Measurements from ENCODE around the gene NGF.
"Not testable (repeated sequence)": the region's sequence is repeated elsewhere in the genome, so short reads cannot be mapped to it uniquely, and the experiment has no call there.

The NGF gene

DNA sequence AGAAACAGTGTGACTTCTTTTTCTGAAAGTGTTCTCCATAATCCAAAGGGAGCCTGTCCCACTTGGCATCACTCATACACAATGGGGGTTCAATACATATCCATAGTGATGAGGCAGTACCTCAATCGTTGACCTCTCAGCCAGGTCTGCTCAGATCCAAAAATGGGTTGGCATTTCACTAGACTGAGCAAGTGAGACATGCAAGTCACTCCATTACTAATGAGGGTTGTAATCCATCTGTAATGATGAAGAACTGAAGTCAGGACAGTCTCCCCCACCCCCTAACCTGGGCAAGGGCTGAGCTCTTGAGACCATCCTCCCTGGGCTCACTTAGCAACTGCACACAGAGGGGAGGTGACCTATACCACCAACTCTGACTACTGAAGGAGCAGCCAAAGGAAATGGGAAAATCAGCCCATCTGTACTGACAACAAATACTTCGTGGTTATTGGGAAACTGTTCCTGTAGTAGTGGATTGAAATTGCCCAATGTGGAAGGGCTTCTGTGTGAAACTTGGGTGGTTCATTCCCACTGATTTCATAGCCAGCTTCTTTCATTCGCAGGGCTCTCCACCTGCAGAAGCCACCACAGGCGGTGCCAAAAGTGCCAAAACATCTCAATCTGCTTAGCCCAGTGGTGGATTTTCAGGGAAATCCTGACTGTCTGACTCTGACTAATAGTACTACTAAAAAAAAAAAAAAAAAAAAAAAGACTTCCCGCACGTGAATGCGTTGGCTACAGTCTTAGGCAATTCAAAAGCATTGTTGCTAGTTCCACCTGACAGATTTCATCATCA, 5.0 kb downstream of the NGF start:
- DNase-seq: no peak

DNA sequence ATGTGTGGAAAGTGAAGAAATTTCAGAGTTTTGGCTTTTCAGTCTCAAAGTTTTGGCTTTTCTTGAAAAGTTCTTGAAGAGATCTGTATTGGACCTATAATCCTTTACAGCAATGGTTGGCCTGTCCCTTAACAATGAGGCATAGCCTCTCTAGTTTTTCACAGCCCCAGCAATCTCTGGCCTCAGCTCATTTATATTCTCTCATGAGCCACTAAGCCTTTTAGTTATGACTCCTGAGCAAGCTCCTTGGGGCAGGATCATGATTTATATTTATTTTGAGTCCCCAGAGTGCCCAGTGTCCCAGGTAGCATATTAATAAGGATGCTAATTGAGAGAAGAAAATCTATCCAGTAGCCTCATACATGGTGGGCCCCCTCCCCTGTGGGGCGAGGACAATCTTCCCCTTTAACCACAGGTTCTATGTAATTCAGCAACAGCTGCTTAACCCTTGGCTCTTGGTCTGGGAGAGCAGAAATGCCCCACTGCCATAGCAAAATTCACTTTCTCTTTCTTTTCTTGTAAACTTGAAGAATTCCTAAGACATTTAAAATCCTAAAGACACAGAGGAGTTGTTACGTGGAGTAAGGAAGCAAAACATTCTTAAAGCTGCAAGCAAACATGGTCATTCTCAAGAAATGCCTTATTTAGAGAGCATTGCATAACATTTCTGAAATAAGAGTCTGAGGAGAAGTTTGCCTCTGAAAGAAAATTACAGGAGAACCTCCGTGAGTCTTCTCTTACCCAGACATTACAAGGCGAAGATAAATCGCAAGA, 6.3 kb downstream of the NGF start:
- DNase-seq: no peak

GRCh38 chr1:115330480-115331013, 7.5 kb downstream of the NGF start:
- DNase-seq: no peak

GRCh38 chr1:115329965-115330364, 8.1 kb downstream of the NGF start:
- DNase-seq: no peak

DNA sequence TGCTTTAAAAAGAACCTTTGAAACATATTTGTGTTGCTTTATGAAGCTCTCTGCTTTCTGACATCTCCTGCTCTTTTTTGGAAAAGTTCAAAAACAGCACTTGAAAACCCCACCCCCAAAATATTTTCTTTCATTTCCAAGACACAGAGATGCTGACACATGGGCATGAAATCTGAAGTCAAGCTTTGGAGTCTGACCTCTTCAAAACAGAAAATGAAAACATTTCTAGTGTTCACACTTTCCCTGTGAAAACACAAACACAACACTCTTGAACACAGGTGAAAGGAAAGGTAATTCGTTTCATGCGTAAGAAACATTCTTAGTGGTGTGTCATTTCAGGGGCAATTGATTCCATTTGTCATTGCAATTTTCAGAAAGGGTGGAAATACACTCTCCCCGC, 10.8 kb downstream of the NGF start:
- no peak for DNase-seq

- DNase-seq: no peak
Measured at GRCh38 chr1:115326419-115326818, 11.6 kb downstream of the NGF start.

- DNase-seq: no peak
Measured at GRCh38 chr1:115325874-115326273, 12.2 kb downstream of the NGF start.

GRCh38 chr1:115324649-115325420, 13.2 kb downstream of the NGF start:
- no peak for DNase-seq

GRCh38 chr1:115323366-115324004, 14.6 kb downstream of the NGF start:
- DNase-seq: no peak

DNA sequence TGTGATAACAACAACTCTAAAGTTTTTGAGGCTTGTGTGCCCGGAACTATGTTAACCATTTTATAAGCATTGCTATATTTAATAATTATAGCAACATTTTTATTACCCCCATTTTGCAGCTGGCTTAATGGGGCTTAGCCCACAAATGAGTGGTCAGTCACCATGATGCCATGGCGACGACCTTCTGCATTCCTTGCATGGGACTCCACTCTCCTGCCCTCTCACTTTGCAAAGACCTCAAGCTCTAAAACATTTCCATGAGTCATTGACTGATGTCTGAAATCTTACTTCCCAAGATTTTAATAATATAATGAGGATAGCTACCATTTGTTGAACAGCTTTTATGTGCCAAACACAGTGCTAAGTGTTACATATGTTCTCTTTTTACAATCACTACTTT, 15.4 kb downstream of the NGF start:
- DNase-seq: no peak

DNA sequence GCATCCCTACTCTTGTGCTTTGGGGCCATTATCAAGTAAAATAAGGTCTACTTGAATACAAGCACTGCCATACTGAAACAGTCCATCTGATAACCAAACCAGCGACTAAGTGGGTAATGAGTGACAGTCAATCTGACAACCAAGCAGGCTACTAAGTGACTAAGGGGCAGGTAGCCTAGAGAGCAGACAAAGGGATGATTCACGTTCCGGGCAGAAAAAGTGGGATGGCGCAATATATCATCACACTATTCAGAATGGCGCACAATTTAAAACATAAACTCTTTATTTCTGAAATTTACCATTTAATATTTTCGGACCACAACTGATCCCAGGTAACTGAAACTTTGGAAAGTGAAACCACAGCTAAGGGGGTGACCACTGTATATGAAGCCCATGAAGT, 17.7 kb downstream of the NGF start:
- DNase-seq: no peak

DNA sequence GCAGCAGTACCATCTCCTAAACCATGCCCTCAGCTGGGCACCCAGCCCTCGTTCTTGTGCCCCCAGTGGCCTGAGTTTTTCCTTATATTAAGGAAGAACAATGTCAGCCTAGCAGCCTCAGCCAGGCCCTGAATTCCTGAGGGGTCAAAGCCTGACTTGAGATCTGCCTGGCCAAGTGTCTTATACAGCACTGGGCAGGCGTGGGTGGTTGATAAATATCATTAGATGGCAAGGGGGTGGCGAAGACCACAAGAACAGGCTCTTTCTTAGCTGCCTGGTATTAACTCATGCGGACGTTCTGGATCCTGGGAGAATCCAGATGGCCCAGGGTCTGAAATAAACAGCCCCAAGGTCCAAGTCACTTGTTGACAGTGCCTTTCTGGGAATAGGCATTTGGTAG, 18.3 kb downstream of the NGF start:
- DNase-seq: no peak

DNA sequence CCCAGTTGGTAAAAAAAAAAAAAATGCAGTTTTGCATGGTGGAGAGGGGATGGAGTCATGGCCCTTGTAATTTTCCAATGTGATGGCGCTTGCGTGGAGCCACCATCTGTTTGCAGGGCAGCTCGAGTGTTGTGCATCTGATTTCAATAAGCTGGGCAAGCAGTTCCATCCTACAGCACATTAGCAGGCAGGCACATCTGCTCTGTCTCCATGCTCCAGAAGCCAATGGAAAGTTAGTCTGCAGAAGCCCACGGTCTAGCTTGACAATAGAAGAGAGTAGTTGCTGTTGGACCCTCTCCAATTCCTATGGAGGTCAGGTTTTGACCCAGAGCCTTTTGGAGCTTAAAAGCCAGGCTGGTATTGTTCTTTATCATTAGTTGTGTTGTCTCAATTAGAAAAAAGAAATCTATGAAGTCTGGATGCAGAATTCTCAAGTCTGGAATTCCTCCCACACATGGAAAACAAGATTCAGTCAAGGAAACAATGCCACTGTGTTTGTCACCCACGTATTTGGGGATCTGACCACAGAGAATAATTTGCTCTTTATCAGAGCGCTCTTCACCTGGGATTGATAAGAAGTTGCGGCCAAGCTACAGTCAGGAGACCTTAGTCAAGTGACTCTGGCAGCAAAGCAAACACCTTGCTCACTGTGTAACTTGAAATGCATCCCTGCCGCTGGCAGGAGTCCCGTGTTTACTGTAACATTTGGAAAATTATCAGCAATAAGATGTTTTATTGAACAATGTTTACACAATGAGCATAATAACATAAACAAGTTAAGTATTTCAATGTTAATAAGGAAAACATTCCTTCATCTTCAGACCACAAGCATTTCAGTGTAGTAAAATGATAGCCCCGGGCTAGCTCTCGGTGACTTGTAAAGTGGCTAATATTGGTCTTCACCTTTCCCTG, 20.7 kb downstream of the NGF start:
- DNase-seq: no peak

DNA sequence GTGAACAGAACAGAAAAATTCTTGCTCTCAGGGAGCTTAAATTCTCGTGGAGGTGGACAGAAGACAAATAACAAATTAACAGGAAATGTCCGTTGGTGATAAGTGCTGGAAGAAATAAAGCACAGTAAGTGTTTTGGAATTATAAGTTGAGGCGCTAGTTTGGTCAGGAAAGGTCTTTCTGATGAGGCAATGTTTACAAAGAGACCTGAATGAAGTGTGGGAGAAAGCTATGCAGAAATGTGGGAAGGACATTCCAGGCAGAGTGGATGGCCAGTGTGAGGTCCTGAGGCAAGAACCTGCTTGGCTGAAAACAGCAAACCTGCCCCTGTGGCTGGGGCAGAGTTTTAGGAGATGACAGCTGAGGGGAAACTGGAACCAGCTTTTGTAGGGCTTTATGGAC, 23.3 kb downstream of the NGF start:
- no peak for DNase-seq

DNA sequence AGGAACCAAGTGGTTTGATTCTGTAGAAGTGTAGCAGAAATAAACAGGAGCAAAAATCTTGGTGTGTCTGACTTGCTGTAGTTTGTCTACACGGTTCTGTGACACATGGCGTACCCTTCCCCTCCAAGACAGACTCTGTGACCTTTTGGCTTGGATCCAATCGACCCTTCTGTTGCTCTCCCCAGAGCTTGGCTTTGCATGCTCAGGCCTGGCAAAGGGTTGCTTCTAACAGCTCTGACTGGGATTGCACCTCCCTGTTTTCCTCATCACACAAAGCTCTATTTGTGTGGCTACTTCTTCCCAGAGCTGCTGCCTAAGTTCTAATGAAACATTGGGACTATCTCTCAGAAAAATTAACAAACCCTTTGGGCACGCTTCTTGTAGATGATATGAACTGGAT, 24.0 kb downstream of the NGF start:
- no peak for DNase-seq

- no peak for DNase-seq
Measured at GRCh38 chr1:115313182-115313581, 24.9 kb downstream of the NGF start.

GRCh38 chr1:115312742-115313141, 25.3 kb downstream of the NGF start:
- no peak for DNase-seq

DNA sequence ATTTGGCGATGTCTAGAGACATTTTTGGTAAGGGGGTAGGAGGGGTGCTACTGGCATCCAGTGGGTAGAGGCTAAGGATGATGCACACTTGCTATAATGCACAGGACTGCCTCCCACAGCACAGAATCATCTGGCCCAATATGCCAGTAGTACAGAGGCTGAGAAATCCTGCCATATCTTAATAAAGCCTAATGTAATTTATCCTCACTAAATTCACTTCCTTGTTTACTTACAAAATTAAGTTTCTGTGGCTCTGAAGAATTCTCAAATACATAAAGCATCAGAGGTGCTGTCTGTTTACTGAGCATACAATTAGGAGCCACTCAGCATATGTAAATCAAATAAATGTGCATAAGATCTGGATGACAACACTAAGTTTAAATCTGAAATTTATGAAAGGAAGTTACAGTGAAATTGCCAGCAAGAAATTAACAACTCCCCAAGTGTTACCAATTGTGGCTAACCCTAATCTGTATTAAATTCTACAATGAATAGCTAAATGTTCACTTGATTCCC, 26.5 kb downstream of the NGF start:
- DNase-seq: no peak

GRCh38 chr1:115310581-115311473, 27.2 kb downstream of the NGF start:
- DNase-seq: no peak

DNA sequence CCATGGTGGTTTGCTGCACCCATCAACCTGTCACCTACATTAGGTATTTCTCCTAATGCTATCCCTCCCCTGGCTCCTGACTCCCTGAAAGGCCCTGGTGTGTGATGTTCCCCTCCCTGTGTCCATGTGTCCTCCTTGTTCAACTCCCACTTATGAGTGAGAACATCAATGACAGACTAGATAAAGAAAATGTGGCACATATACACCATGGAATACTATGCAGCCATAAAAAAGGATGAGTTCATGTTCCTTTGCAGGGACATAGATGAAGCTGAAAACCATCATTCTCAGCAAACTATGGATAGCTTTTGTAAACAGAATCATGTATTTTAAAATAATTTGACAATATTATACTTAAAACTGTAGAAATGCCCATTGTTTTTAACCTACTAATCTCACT, 28.5 kb downstream of the NGF start:
- DNase-seq: not testable (repeated sequence)

Data from KG1 (cell line).